ENCODE data around the gene GOLGA6A.
"Not testable (repeated sequence)": the region's sequence is repeated elsewhere in the genome, so short reads cannot be mapped to it uniquely, and the experiment has no call there.

Gene GOLGA6A

GRCh38 chr15:74099963-74100733 is 17.8 kb upstream of the GOLGA6A start:
- peak; percentile 95 for DNase-seq

- DNase-seq, result not testable (repeated sequence)
Observed at GRCh38 chr15:74096753-74097474, 14.6 kb upstream of the GOLGA6A start.

GRCh38 chr15:74095610-74096009 is 13.3 kb upstream of the GOLGA6A start:
- DNase-seq, result not testable (repeated sequence)

- not testable (repeated sequence) for DNase-seq
Observed at GRCh38 chr15:74094567-74094966, 12.2 kb upstream of the GOLGA6A start.

GRCh38 chr15:74075781-74076180 is 6.6 kb downstream of the GOLGA6A start:
- not testable (repeated sequence) for DNase-seq

- DNase-seq, result not testable (repeated sequence)
Observed at GRCh38 chr15:74072614-74073337, 9.6 kb downstream of the GOLGA6A start.

GRCh38 chr15:74072132-74072531 is 10.2 kb downstream of the GOLGA6A start:
- DNase-seq, result not testable (repeated sequence)

- not testable (repeated sequence) for DNase-seq
Observed at GRCh38 chr15:74071645-74072044, 10.7 kb downstream of the GOLGA6A start.

GRCh38 chr15:74065684-74066411 is 16.5 kb downstream of the GOLGA6A start:
- DNase-seq, result not testable (repeated sequence)

- DNase-seq, result peak; percentile 15
Observed at GRCh38 chr15:74064822-74065221, 17.5 kb downstream of the GOLGA6A start.

GRCh38 chr15:74064183-74064582 is 18.2 kb downstream of the GOLGA6A start:
- peak; percentile 8 for DNase-seq

GRCh38 chr15:74063425-74064146 is 18.8 kb downstream of the GOLGA6A start:
- not testable (repeated sequence) for DNase-seq

- DNase-seq, result peak; percentile 3
Observed at GRCh38 chr15:74062671-74063070, 19.7 kb downstream of the GOLGA6A start.

- DNase-seq, result peak; percentile 2
Observed at GRCh38 chr15:74062236-74062635, 20.1 kb downstream of the GOLGA6A start.

GRCh38 chr15:74060251-74060650 is 22.1 kb downstream of the GOLGA6A start:
- DNase-seq, result peak; percentile 3

GRCh38 chr15:74059050-74059833 is 23.1 kb downstream of the GOLGA6A start:
- peak; percentile 8 for DNase-seq

- not testable (repeated sequence) for DNase-seq
Observed at GRCh38 chr15:74056330-74056729, 26.0 kb downstream of the GOLGA6A start.

GRCh38 chr15:74055804-74056203 is 26.5 kb downstream of the GOLGA6A start:
- DNase-seq, result peak; percentile 1

- DNase-seq, result peak; percentile 88
Observed at GRCh38 chr15:74053941-74054529, 28.3 kb downstream of the GOLGA6A start.

GRCh38 chr15:74053517-74053916 is 28.8 kb downstream of the GOLGA6A start:
- DNase-seq, result no peak

Measured in femur (tissue), 1 donor.